Activated T-cell treated with anti-CD3 and anti-CD28 coated beads, Interleukin-2, amount 50 U/mL, for 1 hour (primary cell): ENCODE data around the gene ZNF598.
"Not testable (repeated sequence)": the region's sequence is repeated elsewhere in the genome, so short reads cannot be mapped to it uniquely, and the experiment has no call there.

Experiments used
- DNase-seq: peaks from one replicate; pipeline ENCODE4 v3.0.0-alpha.2; 2020

Gene ZNF598

DNA sequence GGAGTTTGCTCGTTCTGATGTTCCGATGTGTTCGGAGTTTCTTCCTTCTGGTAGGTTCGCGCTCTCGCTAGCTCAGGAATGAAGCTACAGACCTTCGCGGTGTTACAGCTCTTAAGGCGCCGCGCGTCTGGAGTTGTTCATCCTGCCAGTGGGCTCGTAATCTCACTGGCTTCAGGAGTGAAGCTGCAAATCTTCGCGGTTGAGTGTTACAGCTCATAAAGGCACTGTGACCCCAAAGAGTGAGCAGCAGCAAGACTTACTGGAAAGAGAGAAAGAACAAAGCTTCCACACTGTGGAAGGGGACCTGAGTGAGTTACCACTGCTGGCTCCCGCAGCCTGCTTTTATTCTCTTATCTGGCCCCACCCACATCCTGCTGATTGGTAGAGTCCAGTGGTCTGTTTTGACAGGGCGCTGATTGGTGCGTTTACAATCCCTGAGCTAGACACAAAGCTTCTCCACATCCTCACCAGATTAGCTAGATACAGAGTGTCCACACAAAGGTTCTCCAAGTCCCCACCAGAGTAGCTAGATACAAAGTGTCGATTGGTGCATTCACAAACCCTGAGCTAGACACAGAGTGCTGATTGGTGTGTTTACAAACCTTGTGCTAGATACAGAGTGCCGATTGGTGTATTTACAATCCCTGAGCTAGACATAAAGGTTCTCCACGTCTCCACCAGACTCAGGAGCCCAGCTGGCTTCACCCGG is 52.0 kb downstream of the ZNF598 start:
- DNase-seq = not testable (repeated sequence)

DNA sequence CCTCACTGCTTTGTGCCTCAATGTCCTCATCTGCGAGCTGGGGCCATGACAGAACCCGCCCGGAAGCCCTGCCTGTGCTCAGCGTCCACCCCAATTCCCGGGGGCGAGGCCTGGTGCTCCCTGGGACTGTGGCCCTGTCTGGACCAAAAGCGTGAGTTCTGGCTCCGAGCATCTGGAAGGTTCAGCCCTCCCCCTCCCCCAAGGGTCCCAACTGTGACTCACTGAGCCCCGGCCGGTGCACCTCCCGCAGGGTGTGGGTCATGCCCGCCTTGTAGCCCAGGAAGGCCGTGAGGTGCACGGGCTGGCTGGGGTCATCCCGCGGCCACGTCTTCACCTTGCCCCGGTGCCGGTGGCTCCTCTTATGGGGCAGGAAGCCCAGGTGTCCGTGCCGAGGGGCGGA is 55.9 kb downstream of the ZNF598 start:
- DNase-seq = no peak

DNA sequence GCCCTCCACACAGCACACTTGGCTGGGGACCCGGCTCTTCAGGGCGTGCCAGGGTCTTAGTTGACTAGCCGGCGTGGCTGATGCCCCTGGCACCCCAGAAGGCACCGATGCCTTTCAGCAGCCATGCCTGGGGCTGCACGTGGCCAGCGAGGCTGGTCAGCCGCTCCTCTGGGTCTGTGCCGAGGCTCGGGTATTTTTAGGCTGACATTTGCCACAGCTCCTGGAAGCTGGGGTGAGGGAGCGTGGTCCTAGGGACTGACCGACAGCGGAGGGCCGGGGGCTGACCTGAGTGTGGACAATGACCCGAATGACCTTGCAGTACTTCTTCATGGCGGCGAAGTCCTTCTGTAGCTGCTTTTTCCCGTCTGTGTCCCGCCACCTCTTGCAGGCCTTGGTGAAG is 59.1 kb downstream of the ZNF598 start:
- DNase-seq = no peak

DNA sequence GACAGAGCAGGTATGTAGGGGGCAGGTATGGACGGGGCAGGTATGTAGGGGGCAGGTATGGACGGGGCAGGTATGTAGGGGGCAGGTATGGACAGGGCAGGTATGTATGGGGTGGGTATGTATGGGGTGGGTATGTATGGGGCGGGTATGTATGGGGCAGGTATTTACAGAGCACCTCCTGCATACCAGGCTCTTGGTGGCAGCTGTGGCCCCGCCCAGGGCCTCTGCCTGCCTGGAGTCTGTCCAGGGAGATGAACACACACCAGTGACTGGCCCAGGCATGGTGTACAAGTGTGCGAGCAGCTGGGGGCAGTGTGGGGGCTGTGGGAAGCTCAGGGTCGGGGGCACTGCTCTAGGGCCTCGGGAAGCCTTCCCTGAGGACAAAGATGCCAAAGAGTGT is 59.6 kb downstream of the ZNF598 start:
- DNase-seq = no peak

DNA sequence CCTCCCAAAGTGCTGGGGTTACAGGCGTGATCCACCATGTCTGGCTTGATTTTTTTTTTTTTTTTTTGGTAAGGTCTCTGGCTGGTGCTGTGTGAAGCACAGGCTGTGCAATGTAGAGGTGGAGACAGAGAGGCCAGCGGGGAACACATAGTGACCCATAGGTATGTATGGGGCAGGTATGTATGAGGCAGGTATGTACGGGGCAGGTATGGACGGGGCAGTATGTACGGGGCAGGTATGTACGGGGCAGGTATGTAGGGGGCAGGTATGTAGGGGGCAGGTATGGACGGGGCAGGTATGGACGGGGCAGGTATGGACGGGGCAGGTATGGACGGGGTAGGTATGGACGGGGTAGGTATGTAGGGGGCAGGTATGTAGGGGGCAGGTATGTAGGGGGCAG is 60.1 kb downstream of the ZNF598 start:
- DNase-seq = no peak
